Astrocyte of the cerebellum (primary cell): ENCODE measurements around the gene CYP1A2.
A peak's percentile ranks its signal among the peaks of the same experiment; 100 is the strongest.

ENCODE experiments used
- DNase-seq: peaks from one replicate; pipeline ENCODE4 v3.0.0-alpha.2; 2011; ENCODE audit warnings: low read depth
- H3K4me3 ChIP-seq: 2 replicates; pipeline ENCODE4 v1.5.1; 2011; ENCODE audit warnings: mild to moderate bottlenecking, low read depth, low read length, moderate library complexity
- in situ Hi-C: cut with HindIII; loops from 2 replicates; pipeline ENCODE4 v1.10.0; 2017; ENCODE audit warnings: low sequenced_read_pairs
- TF ChIP-seq, protein P1 (sequence below): IDR thresholded peaks from 2 replicates; pipeline ENCODE4 v1.5.1; 2012; ENCODE audit warnings: low read length, low read depth, moderate library complexity, mild to moderate bottlenecking; ENCODE audit errors: missing control alignments

CYP1A2 gene

DNA sequence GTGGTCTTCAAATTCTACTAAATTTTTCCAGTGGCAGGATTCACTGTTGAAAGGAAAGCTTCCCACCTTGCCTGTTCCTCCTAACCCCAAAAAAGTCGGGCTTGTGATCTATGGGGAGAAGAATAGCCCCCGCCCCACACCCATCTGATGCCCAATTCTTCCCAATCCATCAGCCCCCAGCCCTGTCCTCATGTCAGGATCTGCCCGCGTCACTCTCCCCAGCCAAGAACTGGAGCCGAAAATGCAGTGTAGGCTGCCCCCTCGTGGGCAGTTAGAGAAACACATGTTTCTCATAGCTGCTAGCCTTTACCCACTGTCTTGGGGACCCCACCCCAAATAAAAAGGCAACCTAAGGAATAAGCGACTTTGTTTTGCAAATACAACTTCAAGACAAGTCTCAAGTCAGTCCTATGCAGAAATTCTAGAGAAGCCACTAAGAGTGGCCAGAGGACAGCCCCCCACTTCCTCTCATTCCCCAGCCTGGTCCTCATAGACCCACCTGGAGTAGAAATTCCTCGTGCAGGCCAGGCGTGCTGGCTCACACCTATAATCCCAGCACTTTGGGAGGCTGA lies 20.2 kb downstream of the CYP1A2 start:
- TF ChIP-seq, protein P1, sequence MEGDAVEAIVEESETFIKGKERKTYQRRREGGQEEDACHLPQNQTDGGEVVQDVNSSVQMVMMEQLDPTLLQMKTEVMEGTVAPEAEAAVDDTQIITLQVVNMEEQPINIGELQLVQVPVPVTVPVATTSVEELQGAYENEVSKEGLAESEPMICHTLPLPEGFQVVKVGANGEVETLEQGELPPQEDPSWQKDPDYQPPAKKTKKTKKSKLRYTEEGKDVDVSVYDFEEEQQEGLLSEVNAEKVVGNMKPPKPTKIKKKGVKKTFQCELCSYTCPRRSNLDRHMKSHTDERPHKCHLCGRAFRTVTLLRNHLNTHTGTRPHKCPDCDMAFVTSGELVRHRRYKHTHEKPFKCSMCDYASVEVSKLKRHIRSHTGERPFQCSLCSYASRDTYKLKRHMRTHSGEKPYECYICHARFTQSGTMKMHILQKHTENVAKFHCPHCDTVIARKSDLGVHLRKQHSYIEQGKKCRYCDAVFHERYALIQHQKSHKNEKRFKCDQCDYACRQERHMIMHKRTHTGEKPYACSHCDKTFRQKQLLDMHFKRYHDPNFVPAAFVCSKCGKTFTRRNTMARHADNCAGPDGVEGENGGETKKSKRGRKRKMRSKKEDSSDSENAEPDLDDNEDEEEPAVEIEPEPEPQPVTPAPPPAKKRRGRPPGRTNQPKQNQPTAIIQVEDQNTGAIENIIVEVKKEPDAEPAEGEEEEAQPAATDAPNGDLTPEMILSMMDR, result peak; percentile 75
- DNase-seq, result no peak
- in situ Hi-C loops, result loop anchor here (5.0 kb wide), 2 partner anchors 137 to 183 kb away; no protein-coding TSS in a partner anchor
- no peak overlapping the region for H3K4me3 ChIP-seq

DNA sequence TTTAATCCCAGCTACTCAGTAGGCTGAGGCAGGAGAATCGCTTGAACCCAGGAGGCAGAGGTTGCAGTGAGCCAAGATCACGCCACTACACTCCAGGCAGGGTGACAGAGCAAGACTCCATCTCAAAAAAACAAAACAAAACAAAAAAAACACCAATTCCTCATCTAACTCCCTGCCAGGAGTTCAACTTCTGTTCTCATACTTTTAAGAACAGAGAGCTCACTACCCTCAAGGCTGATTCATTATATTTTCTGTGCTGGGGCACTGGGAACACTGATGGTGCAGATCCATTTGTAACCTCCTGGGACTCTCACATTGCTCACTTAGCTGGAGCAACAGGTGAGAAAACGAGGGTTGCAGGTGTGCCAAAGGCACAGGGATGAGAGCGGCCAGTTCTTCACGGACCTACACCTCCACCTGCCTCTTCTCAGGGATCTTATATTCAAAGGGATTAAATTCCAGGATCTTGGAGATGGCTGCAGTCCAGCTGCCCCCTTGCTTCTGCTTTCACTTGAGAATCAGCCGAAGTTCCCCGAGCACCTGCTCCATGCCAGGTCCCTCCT lies 20.9 kb downstream of the CYP1A2 start:
- in situ Hi-C loops, result loop anchor here (5.0 to 10.0 kb wide), 6 partner anchors 32 to 395 kb away; no protein-coding TSS in a partner anchor
- TF ChIP-seq, protein P1, result no peak
- no peak overlapping the region for H3K4me3 ChIP-seq
- DNase-seq, result no peak

DNA sequence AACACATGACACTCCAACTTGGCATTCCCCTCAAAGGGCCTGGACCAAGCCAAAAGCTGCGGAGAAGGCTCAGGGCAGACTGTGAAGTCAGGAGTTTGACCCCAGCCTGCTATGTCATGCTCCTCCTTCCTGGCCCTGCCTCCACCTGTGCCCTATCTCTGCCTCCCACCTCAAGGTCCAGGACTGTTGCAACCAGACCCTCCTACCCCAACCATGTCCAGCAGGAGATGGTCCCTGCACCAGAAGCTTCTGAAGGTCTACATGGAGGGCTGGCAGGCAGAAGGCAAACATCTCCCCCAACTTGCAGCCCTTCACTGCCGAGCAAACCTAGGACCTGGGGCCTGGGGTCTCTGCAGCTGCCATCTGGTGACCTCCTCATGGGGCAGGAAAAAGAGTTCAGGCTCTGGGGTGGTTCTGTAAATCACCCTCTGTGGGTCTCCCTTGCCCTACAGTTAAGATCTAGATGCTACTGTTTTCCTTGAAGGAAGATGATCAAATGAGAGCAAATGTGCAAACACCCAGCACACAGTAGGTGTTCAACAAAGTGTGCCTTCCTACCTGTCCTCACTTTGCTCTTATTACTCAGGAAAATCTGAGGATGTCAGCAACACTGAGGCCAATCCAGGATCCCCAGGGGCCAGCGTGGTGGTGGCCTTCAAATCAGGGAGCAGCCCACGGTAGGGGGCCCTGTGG lies 21.7 kb downstream of the CYP1A2 start:
- TF ChIP-seq, protein P1, result no peak
- in situ Hi-C loops, result loop anchor here (5.0 to 10.0 kb wide), 4 partner anchors 33 to 396 kb away; no protein-coding TSS in a partner anchor
- no peak overlapping the region for H3K4me3 ChIP-seq
- DNase-seq, result no peak

DNA sequence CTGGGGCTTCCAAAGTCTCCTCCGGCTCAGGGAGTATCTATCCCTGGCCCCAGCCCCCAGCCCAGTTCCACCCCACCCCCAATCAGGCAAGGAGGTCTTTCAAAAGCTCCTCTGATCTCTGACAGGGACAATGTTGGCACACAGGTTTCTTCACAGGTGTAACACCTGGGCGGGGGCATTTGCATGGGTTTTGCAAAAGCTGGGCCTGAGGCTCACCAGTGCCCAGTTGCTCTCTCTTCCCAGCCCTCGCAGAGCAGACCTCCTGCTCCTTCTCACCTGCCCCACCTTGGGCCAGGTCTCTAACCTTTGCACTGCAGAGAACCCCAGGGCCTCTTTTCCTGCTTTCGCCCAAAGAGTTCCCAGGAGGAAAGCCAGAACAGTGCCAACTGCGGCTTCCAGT lies 24.7 kb downstream of the CYP1A2 start:
- in situ Hi-C loops, result loop anchor here (5.0 to 10.0 kb wide), 4 partner anchors 36 to 399 kb away; no protein-coding TSS in a partner anchor
- no peak overlapping the region for H3K4me3 ChIP-seq
- DNase-seq, result no peak
- TF ChIP-seq, protein P1, result no peak

DNA sequence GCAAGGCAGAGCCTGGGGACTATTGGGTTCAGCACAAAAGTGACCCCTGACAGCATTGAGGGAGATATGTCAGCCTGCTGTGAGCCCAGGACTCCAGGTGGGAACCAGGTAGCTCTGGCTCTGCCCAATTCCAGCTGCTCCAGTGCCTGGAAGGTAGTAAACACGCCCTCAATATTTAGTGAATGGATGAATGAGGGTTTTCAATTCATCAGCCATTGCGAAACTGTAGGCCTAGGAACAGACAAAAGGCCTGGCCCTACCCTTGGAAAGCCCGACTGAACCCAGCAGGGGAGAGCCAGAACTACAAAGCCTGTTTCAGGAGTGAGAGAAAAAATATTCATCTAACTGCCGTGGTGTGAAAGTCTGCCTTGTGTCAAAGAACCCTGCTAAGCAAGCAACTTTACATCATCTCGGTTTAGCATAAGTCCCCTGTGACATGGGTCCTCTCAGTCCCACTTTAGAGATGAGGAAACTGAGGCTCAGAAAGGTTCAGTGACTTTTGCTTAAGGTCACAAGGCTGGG lies 25.1 kb downstream of the CYP1A2 start:
- peak; percentile 47 for DNase-seq
- TF ChIP-seq, protein P1, result no peak
- H3K4me3 ChIP-seq, result no peak overlapping the region
- in situ Hi-C loops, result loop anchor here (5.0 to 10.0 kb wide), 4 partner anchors 36 to 399 kb away; no protein-coding TSS in a partner anchor

DNA sequence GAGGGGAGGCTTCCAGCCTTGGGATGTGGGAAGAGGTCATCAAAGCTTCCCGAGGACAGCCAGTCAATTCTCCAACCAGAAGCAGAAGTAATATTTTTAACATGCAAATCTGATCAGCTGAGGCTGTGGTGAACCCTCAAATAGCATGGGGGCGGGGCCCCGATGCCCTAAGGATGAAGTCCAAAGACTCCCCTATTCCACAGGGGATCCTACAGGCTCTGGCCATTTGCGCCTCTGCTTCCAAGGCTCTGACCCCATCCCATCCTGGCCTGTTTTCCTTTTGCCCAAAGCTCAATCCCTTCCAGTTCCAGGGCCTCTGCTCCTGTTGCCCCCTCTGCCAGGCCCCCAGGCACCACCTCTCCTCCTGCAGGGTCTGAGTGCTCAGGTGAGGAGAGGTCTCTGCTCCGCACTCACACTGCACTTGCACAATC lies 26.5 kb downstream of the CYP1A2 start:
- H3K4me3 ChIP-seq, result no peak overlapping the region
- no peak for DNase-seq
- in situ Hi-C loops, result loop anchor here (10.0 kb wide), 1 partner anchor 400 kb away; no protein-coding TSS in a partner anchor
- TF ChIP-seq, protein P1, result no peak
